H1 (cell line): Measurements from ENCODE around the gene TADA3. TPM values are rescaled to one million over a fixed set of nuclear protein-coding genes. Genes with fewer than 3 reads are reported as not detected.

Source experiments
- CTCF ChIA-PET: fragments of 300-600 bp; sonication (Branson Sonifier 250); formaldehyde crosslinking; loops from one replicate; lab custom pipeline; 2021; ENCODE audit not compliant: partially characterized antibody; lab: Charles Lee
- POLR2A ChIA-PET: fragments of 300-600 bp; sonication (Branson Sonifier 250); formaldehyde crosslinking; loops from one replicate; lab custom pipeline; 2021; ENCODE audit warnings: inconsistent platforms; ENCODE audit not compliant: partially characterized antibody; lab: Charles Lee
- DNase-seq, 2 experiments: peaks; one replicate each; pipeline versions ENCODE4 v3.0.0 to v3.0.0-alpha.2; 2010 to 2022; ENCODE audit warnings: low spot score in 2 of 2, low read depth in 1 of 2, mixed read lengths in 1 of 2
- FAIRE-seq: peaks from 2 replicates; lab custom pipeline; 2011; peaks lifted over from hg19 to GRCh38; lab: Jason Lieb, UNC
- H2AFZ ChIP-seq: 2 replicates; pipeline ENCODE4 v1.8.1; 2012; ENCODE audit warnings: low read length, inconsistent platforms
- H2AK5ac ChIP-seq: 2 replicates; pipeline ENCODE4 v1.6.1; 2013; ENCODE audit warnings: low read depth, low read length
- H2BK120ac ChIP-seq: replicated peaks from 2 replicates; pipeline ENCODE3; 2013; ENCODE audit warnings: low read depth, low read length, inconsistent platforms
- H2BK12ac ChIP-seq: 2 replicates; pipeline ENCODE4 v1.6.1; 2013; ENCODE audit warnings: low read depth, low read length
- H2BK15ac ChIP-seq: 2 replicates; pipeline ENCODE4 v1.6.1; 2013; ENCODE audit warnings: low read length
- H2BK20ac ChIP-seq: 2 replicates; pipeline ENCODE4 v1.6.1; 2013; ENCODE audit warnings: low read length
- H2BK5ac ChIP-seq: 2 replicates; pipeline ENCODE4 v1.6.1; 2013; ENCODE audit warnings: low read depth, low read length
- H3K14ac ChIP-seq: 2 replicates; pipeline ENCODE4 v1.6.1; 2013; ENCODE audit warnings: inconsistent platforms; ENCODE audit not compliant: insufficient read length
- H3K18ac ChIP-seq: 2 replicates; pipeline ENCODE4 v1.6.1; 2013; ENCODE audit warnings: low read length; ENCODE audit errors: extremely low read depth
- H3K23ac ChIP-seq: 2 replicates; pipeline ENCODE4 v1.6.1; 2013; ENCODE audit warnings: inconsistent platforms; ENCODE audit not compliant: insufficient read length
- H3K23me2 ChIP-seq: 2 replicates; pipeline ENCODE4 v1.6.1; 2013; ENCODE audit warnings: low read depth, low read length
- H3K27ac ChIP-seq: 2 replicates; pipeline ENCODE4 v1.6.1; 2011; ENCODE audit warnings: low read depth, low read length, inconsistent platforms
- H3K27me3 ChIP-seq, 4 experiments: replicated peaks in 1 of 4; 1 replicate in 1 of 4; 2 replicates in 3 of 4; pipeline versions ENCODE4 v1.6.1 to v1.8.1; 2011 to 2013; ENCODE audit warnings: low read length in 3 of 4, mild to moderate bottlenecking in 3 of 4, inconsistent platforms in 2 of 4, mixed read lengths in 2 of 4, moderate library complexity in 1 of 4; ENCODE audit not compliant: control insufficient read depth in 3 of 4, insufficient read depth in 3 of 4; ENCODE audit errors: extremely low read depth in 1 of 4
- H3K36me3 ChIP-seq, 4 experiments: 2 replicates each; pipeline versions ENCODE4 v1.6.1 to v1.8.1; 2011 to 2013; ENCODE audit warnings: mild to moderate bottlenecking in 4 of 4, low read length in 3 of 4, moderate library complexity in 2 of 4, control low read depth in 1 of 4, inconsistent platforms in 1 of 4; ENCODE audit not compliant: insufficient read depth in 4 of 4, control insufficient read depth in 2 of 4
- H3K4ac ChIP-seq: replicated peaks from 2 replicates; pipeline ENCODE3; 2013; ENCODE audit warnings: low read length, low read depth, mixed read lengths, inconsistent platforms; ENCODE audit not compliant: insufficient read length
- H3K4me1 ChIP-seq, 4 experiments: replicated peaks in 1 of 4; 1 replicate in 1 of 4; 2 replicates in 3 of 4; pipeline versions ENCODE4 v1.6.1 to v1.8.1; 2011 to 2013; ENCODE audit warnings: low read length in 3 of 4, inconsistent platforms in 2 of 4, mixed read lengths in 1 of 4; ENCODE audit not compliant: insufficient read depth in 4 of 4, control insufficient read depth in 3 of 4
- H3K4me2 ChIP-seq, 2 experiments: 2 replicates each; pipeline versions ENCODE4 v1.6.1 to v1.8.1; 2011 to 2013; ENCODE audit warnings: low read depth in 2 of 2, low read length in 2 of 2, control low read depth in 1 of 2, inconsistent platforms in 1 of 2, mild to moderate bottlenecking in 1 of 2; ENCODE audit not compliant: insufficient read depth in 1 of 2
- H3K4me3 ChIP-seq, 4 experiments: fragments of 200-600, 300-600 bp in 1 of 4; sonication (generic), shearing (Covaris generic), sonication (Bioruptor Twin) in 1 of 4; 2 replicates each; pipeline versions ENCODE4 v1.5.1 to v1.8.1; 2011 to 2016; ENCODE audit warnings: low read length in 4 of 4, low read depth in 3 of 4, control low read depth in 2 of 4, inconsistent platforms in 2 of 4, mild to moderate bottlenecking in 2 of 4, mixed read lengths in 1 of 4, moderate library complexity in 1 of 4; ENCODE audit not compliant: insufficient read depth in 2 of 4; ENCODE audit errors: extremely low read depth in 1 of 4
- H3K56ac ChIP-seq: replicated peaks from 2 replicates; pipeline ENCODE3; 2013; ENCODE audit warnings: low read depth, mild to moderate bottlenecking, mixed read lengths, low read length, inconsistent platforms; ENCODE audit not compliant: insufficient read length
- H3K79me1 ChIP-seq: 2 replicates; pipeline ENCODE4 v1.6.1; 2013; ENCODE audit warnings: low read depth, low read length, control low read depth
- H3K79me2 ChIP-seq, 2 experiments: 2 replicates each; pipeline versions ENCODE4 v1.6.1 to v1.8.1; 2012 to 2013; ENCODE audit warnings: low read length in 2 of 2, mild to moderate bottlenecking in 2 of 2, inconsistent platforms in 1 of 2; ENCODE audit not compliant: insufficient read depth in 2 of 2, control insufficient read depth in 1 of 2
- H3K9ac ChIP-seq, 4 experiments: replicated peaks in 1 of 4; 1 replicate in 1 of 4; 2 replicates in 3 of 4; pipeline versions ENCODE4 v1.6.1 to v1.8.1; 2011 to 2013; ENCODE audit warnings: low read depth in 3 of 4, low read length in 3 of 4, control low read depth in 2 of 4, mild to moderate bottlenecking in 2 of 4, moderate library complexity in 2 of 4, inconsistent platforms in 1 of 4; ENCODE audit errors: extremely low read depth in 1 of 4
- H3K9me3 ChIP-seq, 2 experiments: 2 replicates each; pipeline versions ENCODE4 v1.6.1 to v1.8.1; 2012 to 2013; ENCODE audit warnings: mild to moderate bottlenecking in 2 of 2, moderate library complexity in 2 of 2, control low read depth in 1 of 2, inconsistent platforms in 1 of 2, low read depth in 1 of 2, low read length in 1 of 2, mixed read lengths in 1 of 2; ENCODE audit not compliant: insufficient read depth in 2 of 2
- H4K20me1 ChIP-seq, 2 experiments: replicated peaks in 1 of 2; 2 replicates each; pipeline versions ENCODE3 to v1.8.1; 2011 to 2013; ENCODE audit warnings: inconsistent platforms in 2 of 2, low read length in 2 of 2, mild to moderate bottlenecking in 1 of 2; ENCODE audit not compliant: insufficient read depth in 2 of 2, control insufficient read depth in 1 of 2
- H4K5ac ChIP-seq: 2 replicates; pipeline ENCODE4 v1.6.1; 2013; ENCODE audit warnings: low read length, low read depth, mixed read lengths, inconsistent platforms; ENCODE audit not compliant: insufficient read length
- H4K8ac ChIP-seq: 2 replicates; pipeline ENCODE4 v1.8.0; 2013; ENCODE audit warnings: mild to moderate bottlenecking, moderate library complexity, low read length, inconsistent platforms; ENCODE audit not compliant: insufficient read depth; ENCODE audit errors: extremely low read depth
- H4K91ac ChIP-seq: replicated peaks from 2 replicates; pipeline ENCODE3; 2013; ENCODE audit warnings: low read length, mixed read lengths, inconsistent platforms; ENCODE audit not compliant: insufficient read length
- FOSL1 ChIP-seq: IDR thresholded peaks from 2 replicates; pipeline ENCODE4 v1.6.1; 2011; ENCODE audit warnings: mild to moderate bottlenecking, low read depth, low read length, moderate library complexity; ENCODE audit not compliant: insufficient read depth
- RAD21 ChIP-seq, 2 experiments: IDR thresholded peaks in 1 of 2; conservative IDR thresholded peaks in 1 of 2; 2 replicates each; pipeline ENCODE4 v1.6.1; 2011; ENCODE audit warnings: low read depth in 2 of 2, low read length in 2 of 2, improper control_type of control experiment in 1 of 2, inconsistent platforms in 1 of 2, mild to moderate bottlenecking in 1 of 2, moderate library complexity in 1 of 2
- WGBS, 2 experiments: shearing (Covaris generic) in 1 of 2; methylation state at CpG; one replicate each; pipeline versions ENCODE4 v1.1.6 to v1.1.7; 2013 to 2015; ENCODE audit warnings: low lambda C conversion rate in 2 of 2, mixed read lengths in 2 of 2, inconsistent platforms in 1 of 2, low coverage in 1 of 2, missing lambda C conversion rate in 1 of 2; ENCODE audit not compliant: insufficient replicate concordance in 2 of 2, insufficient coverage in 1 of 2, insufficient read length in 1 of 2; ENCODE audit errors: extremely low coverage in 1 of 2, missing lambda C conversion rate in 1 of 2; 5-methylcytosine and 5-hydroxymethylcytosine counted together
- polyA plus RNA-seq, 7 experiments: library from polyadenylated mRNA; depleted of rRNA in 3 of 7; stranded (reverse) in 5 of 7; unstranded in 2 of 7; fragments of >200 nt in 5 of 7; fragments of 200-250 nt in 2 of 7; gene quantifications; 1 replicate in 5 of 7; 2 replicates in 1 of 7; 4 replicates in 1 of 7; pipeline versions ENCODE4 v1.2.1 to v1.2.3, GENCODE V29; 2011 to 2013; ENCODE audit warnings: missing spikeins in 2 of 7, mixed read lengths in 2 of 7
- total RNA-seq: library from RNA; stranded (reverse); fragmentation: NEBNext Ultra II Directional; extraction: Animal tissue kit (Norgen Biotek cat#: 25700); gene quantifications from 2 replicates; pipeline ENCODE4 v1.2.1, GENCODE V29; 2021

TADA3 gene
- total and polyA plus RNA-seq, 2 of the 8 experiments (the other 6 are each of a cell fraction or from before 2014, with no cell fraction given) = 43.4 to 50.3 TPM

GRCh38 chr3:9825451-9826040 is 33.3 kb upstream of the TADA3 start:
- Histone ChIP-seq H3K4me1 (peaks cover 0 to 5% (median 2%) of the 10 kb centered on the region in 4 experiments; a peak in 2 of 7 replicates), H4K8ac (no peak overlapping the region), H3K27ac (no peak overlapping the region), H3K23ac (no peak overlapping the region), H3K9me3 (no peaks in the 10 kb centered on the region), H3K79me1 (no peaks in the 10 kb centered on the region), H3K79me2 (no peaks in the 10 kb centered on the region), H3K18ac (no peak overlapping the region), H4K5ac (no peak overlapping the region), H2BK5ac (no peak overlapping the region), H3K27me3 (no peaks in the 10 kb centered on the region; a peak in 1 of 7 replicates), H4K20me1 (no peaks in the 10 kb centered on the region), H3K4ac (no peak overlapping the region), H3K4me3 (no peak overlapping the region), H2BK12ac (no peak overlapping the region), H3K14ac (no peak overlapping the region), H3K23me2 (no peaks in the 10 kb centered on the region), H2BK120ac (no peak overlapping the region), H2AFZ (no peak overlapping the region), H2BK15ac (no peak overlapping the region), H3K4me2 (no peak overlapping the region), H3K36me3 (no peaks in the 10 kb centered on the region), H4K91ac (no peak overlapping the region), H3K56ac (no peak overlapping the region), H2AK5ac (no peak overlapping the region), H3K9ac (no peak overlapping the region), H2BK20ac (no peak overlapping the region)
- no peak for DNase-seq
- ChIA-PET CTCF (interaction anchor here (1.0 to 7.9 kb wide), 7 partner anchors 10 to 121 kb away, joined by 3 to 74 read pairs (median 4); no protein-coding TSS in a partner anchor), POLR2A (interaction anchor here (0.6 to 1.8 kb wide), 2 partner anchors 24 to 121 kb away, joined by 3 to 10 read pairs; no protein-coding TSS in a partner anchor)
- FAIRE-seq = no peak
- TF ChIP-seq FOSL1 (no peak), RAD21 (IDR thresholded peaks at IDR 0.05 in 1 of 2, conservative IDR thresholded peaks at IDR 0.05 in 1 of 2; ENCODE audit: low read depth in 2 of 2, low read length in 2 of 2) (no peak)
- 82% methylated on average over 14 of the region's 14 CpGs; no CpG with 5 or more reads in 1 of the 2 experiments for WGBS, 2 experiments
